Dermis blood vessel endothelial cell (primary cell): ENCODE measurements around the gene FAM72B. TPM values are rescaled to one million over a fixed set of nuclear protein-coding genes. Genes with fewer than 3 reads are reported as not detected.
"Not testable (repeated sequence)": the region's sequence is repeated elsewhere in the genome, so short reads cannot be mapped to it uniquely, and the experiment has no call there.

Experiments used
- DNase-seq: peaks from one replicate; pipeline ENCODE4 v3.0.0; 2010
- total RNA-seq: library from RNA; depleted of rRNA; stranded (reverse); fragments of >200 nt; gene quantifications from 2 replicates; pipeline ENCODE4 v1.2.3, GENCODE V29; 2014

Gene FAM72B
- total RNA-seq = 1.0 and 3.4 TPM in 2 replicates

DNA sequence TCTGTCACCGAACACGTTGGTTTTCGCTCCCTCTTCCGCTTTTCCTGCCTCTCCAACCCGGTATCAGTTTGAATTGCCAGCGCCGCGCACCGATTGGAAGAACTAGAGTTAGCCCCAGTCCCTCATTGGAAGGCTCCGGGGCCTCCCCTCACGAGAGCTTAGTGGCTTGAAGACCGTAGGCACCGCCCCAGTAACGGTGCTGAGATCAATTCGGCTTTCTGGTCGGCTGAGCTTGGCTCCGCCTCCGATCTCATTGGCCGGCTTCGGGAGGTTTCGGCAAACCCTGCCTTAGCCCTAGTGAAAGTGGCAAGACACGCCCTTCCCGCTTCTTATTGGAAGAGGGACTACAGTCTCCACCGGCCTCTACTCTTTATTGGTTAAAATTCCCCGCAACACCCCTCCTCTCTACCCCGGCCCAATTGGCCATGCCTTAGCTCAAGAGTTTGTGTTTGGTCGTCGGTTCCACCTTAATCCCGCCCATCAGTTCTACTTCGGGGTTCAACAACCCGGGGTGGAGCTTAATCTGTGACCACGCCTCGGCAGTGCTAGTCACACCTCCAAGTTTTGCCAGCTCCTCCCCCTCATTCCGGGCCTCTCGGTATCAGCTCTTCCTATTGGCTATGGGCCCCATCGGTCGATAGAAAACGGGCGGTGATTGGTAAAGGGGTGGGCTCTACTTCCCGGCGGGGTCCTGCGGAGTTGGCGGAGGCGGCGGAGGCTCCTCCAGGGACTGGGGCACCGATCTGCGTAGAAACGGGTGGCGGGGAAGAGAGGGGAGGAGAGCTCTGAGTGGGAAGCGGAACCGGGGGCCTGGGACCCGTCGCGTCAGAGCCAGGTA is at the start of gene FAM72B, which contains the start of gene SRGAP2C:
FAM72B (minus strand) TSS at position 51 of the 838 bp plus-strand sequence. CDS start 851 bp downstream, outside the sequence.
SRGAP2C (plus strand) TSS at position 686 of the 838 bp plus-strand sequence. CDS start 2,472 bp downstream, outside the sequence.
- peak; percentile 98 for DNase-seq

DNA sequence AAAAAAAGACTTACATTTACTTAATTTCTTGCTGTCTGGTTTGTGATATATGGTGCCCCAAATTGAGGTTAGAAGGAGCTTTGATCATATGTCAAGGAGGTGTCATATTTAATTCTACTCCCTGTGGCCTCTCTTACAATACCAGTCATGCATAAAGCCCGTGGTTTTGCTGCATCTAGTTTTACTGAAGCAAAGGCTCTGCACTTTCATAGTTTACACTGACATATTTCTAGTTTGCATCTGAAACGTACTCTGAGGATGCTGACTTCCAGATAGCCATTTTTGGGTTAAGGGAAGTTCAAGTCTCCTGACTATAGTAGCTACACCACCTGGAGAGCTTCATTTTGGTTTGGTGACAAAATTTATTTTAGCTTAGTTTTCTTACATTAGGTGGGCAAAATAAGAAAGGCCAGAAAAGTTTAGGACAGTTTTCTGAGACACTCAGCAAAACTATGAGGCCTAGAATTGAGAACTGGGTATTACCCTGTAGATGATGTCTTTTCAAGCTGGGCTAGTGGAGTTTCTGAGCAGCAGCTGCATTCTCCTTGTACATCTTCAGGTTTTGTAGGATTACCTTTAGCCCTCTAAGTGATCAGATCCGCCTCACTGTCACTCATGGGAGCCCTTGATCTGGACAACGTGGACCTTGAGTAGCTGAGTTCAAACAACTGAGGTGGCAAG is 48.4 kb upstream of the FAM72B start:
- not testable (repeated sequence) for DNase-seq

DNA sequence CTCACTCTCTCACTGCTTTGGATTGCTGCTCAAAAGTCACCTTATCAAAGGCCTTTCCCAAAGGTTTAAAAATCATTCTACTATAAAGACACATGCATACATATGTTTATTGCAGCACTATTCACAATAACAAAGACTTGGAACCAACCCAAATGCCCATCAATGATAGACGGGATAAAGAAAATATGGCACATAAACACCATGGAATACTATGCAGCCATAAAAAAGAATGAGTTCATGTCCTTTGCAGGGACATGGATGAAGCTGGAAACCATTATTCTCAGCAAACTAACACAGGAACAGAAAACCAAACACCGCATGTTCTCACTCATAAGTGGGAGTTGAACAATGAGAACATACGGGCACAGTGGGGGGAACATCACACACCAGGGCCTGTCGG is 46.5 kb upstream of the FAM72B start:
- not testable (repeated sequence) for DNase-seq

DNA sequence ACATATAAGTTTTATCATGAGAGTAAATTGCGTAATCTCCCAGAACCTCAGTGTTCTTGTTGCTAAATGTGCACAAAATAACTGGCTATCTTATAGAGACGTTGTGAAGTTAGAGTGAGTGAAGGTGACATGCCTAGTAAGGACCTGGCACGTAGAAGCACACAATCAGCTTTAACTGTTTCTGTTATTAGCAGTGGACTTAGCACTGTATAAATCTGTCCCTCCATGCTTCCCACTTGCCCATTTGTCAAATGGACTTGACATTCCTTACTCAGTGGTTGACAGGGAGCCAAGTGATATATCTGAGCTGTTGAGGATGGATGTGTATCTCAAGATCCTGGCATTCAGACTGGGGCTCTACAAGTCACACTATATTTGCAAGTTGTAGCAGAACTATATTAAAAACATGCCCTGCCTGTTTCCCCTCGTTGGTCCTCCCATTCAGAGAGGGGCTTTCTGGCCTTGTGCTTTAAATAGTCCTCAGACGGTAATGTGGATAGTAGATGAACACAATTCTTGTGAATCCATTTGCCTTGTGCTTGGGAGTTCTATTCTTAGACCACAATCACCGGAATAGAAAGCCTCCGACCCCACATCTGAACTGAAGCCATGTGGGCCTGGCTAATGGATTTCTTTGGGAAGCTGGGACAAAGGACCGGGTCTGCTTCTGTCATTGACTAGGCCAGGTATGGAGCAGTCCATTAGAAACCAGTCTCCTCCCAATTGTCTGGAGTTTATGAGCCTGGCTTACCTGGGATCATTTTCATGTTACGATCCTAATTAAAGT is 43.6 kb upstream of the FAM72B start:
- not testable (repeated sequence) for DNase-seq

DNA sequence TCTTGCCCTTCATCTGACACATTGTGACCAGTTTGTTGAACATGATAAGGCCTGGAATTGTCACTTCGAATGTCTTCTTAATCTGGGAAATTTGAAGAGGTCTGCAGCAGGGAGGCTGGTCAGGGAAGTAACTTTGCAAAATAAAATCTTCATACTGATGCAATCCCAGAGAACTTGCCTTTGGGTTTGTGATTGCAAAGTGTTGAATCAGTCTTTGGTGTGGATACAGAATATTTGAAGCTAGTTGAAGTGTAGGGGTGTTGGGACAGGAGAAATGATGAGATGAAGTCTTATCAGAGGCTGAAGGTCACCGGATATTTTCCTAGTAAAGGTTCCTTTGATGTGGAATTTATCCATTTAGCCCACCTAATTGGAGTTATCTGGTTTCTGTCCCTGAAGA is 42.8 kb upstream of the FAM72B start:
- DNase-seq = not testable (repeated sequence)

DNA sequence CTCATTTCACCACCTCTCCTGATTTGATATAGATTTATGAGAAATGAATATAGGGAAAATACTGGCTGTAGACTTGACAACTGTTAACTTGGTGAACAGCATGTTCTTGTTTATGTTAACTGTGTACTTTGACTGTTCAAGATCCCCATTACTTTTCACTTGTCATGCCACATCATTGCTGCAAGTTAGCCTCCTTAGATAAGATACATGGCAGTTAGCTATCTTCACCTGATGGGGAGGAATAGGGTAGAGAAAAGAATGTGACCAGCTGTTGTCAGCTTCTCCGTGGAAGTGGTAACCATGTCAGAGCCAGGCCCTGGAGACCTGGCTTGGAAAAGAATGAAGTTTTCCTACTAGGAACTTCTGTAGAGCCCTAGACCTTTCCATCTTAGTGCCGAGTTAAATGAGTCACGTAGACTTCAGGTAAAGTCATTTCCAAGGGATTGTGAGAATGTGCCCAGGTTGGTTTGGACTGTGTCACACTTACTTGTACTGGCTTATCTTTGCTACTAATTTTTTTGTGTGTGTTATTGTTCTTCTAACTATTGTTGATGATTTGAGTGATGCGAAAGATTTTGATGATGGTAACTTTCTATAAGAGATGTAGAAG is 42.3 kb upstream of the FAM72B start:
- not testable (repeated sequence) for DNase-seq

DNA sequence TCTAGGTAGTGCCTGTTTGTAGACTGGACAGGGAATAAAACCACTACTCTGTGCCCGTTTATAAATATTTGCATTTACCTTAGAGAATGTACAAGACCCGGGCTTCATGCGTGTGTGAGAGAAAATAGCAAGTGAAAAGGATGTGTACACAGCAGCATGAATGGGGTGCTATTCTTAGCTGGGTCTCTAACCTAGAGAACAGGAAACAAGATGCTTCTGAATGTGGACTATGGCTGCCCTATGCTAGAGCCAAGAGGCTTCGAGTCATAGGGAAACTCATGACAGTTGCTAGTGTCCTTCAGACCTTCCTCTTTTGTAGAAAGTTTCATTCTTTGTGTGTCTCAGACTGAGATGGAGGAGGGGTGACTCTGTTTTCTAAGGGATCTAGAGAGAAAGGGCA is 40.6 kb upstream of the FAM72B start:
- not testable (repeated sequence) for DNase-seq

DNA sequence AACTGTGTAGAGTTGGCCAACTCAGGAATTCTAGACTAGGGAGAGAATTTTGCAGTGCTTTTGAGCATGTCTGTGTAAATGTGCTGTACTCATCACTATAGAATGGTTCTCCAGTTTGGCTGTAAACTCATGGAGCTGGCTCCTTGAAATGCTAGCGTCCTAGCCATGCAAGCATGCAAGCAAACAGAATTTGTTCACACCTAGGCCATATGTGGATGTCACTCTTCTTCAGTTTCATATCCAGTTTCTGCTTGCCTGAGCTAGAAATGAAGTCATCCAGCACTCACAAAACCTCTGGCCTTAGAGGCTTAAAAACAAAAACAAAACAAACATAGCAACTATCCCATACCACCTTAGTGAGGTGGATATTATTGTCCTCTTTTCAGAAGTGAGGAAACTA is 37.6 kb upstream of the FAM72B start:
- DNase-seq = not testable (repeated sequence)

DNA sequence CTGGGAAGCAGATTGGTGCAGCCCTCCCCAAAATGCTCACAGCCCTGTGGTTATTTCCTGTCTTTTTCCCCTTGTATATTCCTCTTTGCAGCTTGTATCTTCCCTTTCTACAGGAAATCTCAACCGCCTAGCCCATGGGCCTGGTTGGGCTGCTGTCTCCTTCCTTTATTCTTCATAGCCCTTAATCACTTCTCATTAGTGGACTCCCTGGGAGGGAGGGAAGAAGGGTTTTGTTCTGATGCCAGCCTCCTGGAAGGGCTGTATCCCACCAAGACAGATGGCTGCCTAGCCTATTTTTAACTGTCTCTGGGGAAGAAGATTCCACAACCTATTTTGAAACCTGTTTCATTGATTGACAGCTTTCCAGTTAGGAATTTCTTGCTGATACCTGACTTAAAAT is 32.5 kb upstream of the FAM72B start:
- DNase-seq = not testable (repeated sequence)

DNA sequence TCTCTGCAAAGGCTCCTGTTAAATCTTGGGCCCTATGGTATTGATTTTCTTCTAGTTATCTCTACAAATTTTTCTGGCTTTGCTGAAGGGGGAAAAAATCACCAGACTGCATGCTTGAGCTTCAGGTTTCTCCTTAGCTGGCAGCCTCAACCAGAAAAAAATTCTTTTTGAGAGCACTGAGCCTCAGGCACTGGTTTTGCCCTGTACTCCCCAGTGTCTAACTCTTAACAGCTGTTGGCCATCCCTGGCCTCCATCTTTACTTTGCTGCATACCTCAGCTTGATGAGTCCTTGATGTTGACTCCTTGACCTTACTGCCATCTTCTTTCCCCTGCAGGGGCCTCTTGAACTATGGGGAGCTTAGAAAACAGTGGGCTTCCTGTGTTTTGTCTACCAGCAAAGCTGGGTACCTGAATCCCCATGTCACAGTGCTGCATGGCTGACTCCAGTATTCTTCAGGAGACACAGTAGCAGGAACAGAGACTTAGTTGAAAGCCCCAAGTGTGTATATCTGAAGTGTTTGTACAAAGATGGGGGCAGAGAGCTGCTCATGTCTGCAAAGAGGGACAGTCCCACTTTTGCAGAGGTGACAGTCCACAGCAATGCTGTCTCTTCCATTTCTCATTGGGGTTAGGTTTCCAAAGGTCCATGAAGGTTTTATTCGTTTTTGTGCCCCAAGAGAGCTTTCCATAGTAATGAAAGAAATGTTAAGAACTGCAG is 31.7 kb upstream of the FAM72B start:
- not testable (repeated sequence) for DNase-seq

DNA sequence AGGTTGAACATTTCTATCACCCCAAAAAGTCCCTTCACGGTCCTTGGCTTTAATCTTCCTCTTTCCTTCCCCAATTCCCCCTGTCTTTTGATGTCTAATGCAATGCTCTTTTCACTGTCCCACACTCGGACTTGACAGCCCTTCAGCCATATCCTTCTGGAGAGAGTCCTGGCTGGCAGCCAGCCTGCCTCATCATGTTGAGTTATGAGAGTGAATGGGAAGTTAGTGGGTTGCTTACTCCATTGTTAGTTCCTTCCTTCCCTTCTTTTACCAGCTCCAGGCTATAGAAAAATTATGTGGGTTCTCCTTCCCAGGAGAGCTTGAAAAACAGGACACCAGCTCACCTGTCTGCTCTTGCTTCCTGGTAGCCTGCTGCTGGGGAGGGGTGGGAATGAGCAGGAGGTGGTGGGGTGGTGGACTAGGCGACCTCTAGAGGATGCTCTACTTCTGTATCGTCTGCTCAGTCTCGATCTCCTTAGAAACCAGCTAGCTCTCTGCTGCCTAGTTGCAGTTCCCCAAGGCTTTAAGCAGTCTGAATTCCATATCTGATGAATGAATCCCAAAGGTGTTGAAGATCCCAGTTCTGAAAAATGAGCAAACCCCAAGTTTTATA is 30.5 kb upstream of the FAM72B start:
- DNase-seq = not testable (repeated sequence)

DNA sequence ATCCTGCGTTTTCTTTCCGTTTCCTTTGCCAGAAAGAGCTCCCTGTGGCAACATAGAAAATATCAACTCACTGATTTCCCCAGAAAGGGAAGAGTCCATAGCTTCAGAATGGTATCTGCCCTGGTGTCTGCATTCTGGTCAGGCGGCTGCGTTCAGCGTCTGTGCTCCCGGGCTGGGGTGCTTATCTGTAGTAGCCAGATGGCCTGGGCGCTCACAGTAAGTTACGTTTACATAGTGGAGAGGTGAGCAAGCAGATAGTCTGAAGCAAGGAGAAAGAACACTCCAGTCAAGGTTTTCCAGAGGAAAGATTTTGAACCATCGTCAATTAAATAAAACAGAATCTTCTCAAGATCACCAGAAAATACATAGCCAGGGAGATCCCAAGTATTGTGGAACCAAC is 29.4 kb upstream of the FAM72B start:
- DNase-seq = peak; percentile 46

DNA sequence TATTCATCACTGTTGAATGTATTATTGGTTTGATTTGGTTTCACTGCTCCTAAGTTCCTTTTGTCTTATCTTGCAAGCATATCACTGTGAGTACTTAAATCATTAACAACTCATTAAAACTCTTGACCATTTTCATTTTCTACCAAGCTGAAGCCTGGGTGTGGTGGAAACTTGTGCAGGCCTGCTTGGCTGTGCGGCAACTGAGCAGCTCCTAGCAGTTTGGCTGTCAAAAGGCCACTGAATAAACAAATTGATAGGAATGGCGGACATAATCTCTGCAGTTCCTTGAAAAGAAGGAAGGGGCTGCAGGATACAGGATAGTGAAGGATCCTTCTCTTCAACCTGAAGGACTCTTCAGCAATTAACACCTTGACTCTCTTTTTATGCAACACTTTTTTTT is 26.6 kb upstream of the FAM72B start:
- DNase-seq = not testable (repeated sequence)

DNA sequence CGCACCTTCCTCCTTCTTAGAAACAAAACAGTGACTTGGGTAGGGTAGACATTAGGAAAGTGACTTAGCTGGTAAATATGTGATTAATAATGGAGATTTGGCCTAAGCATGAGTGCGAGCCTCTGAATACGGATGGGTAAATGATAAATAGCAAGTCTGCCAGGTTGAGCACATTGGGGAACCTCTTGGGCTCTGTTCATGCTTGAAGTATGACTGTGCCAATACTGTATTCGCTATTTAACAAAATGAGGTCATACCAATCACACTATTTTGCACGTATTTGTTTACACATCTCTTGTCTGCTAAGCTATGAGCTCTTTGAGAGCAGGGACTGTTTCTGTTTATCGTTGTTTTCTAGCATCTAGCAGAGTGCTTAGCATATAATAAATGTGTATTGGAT is 24.2 kb upstream of the FAM72B start:
- DNase-seq = not testable (repeated sequence)

DNA sequence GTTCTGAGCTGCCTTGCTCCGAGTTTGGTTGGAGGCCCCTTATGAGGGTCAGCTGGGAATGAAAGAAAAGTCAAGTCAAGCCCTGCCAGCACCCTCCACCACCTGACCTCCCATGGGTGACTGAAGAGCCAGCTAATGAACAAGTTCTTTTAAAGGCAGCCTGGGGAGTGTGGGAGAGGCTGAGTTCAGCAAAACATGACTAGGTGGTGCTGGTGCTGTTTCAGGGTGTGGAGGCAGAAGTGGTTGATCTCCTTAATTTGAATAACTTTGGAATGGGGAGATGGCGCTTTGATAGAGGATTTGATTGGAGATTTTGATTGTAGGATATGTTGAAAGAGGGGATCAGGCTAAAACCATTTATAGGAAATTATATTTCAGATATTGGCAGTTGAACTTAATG is 23.2 kb upstream of the FAM72B start:
- DNase-seq = not testable (repeated sequence)

DNA sequence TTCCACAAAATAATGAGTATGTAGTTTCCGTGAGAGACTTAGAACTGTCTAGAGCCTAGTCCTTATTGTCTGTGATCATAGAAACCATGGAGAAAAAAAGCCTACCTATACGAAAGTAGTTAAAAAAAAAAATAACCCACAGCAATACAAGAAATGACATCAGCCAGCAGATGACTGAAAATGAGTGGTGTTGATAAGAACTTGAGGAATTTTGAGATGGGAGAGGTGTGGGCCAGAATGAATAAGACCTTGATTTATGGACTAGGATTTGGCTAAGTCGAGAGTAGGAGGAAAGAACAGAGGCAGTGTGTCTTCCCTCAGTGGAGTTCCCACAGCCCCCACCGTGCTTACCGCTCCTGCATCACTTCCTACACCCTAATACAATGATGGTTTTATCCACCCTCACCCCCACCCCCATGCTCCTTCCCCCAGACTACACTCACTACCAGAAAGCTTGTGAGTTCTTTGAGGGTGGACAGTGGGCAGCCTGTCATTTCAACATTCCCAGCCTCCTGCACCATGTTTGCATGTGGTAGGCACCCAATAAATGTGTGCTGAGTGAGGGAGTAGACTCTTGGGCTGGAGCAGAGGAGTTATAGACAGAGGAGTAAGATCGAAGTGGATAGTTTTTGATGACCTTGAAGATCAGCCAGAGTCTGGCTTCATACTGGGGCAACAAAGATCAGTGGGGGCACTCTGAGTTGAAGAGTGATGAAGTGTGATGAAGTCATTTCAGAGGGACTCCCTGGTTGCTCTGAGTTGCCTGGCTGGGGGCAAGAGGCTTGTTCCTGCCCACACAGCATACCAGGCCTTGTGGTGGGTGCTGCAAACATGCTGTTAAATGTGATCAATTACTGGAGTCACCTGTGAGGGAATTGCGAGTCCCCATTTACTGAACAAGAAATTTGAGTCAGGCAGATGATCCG is 21.9 kb upstream of the FAM72B start:
- not testable (repeated sequence) for DNase-seq

DNA sequence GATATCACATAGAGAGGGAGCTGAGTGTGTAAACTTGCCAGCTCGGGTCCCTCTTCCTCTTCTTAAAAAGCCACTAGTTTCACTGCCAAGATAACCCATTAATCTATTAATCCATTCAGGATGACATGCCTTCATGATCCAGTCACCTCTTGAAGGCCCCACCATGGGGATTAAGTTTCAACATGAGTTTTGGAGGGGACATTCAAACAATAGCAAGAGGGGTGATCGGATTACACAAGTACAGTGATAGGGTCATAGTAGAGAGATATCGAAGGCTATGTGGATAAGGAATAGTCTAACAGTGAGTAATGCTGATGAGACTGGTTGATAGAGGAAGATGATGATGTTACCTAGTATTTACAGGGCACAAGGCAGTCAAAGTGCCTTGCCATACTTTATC is 18.8 kb upstream of the FAM72B start:
- DNase-seq = not testable (repeated sequence)

DNA sequence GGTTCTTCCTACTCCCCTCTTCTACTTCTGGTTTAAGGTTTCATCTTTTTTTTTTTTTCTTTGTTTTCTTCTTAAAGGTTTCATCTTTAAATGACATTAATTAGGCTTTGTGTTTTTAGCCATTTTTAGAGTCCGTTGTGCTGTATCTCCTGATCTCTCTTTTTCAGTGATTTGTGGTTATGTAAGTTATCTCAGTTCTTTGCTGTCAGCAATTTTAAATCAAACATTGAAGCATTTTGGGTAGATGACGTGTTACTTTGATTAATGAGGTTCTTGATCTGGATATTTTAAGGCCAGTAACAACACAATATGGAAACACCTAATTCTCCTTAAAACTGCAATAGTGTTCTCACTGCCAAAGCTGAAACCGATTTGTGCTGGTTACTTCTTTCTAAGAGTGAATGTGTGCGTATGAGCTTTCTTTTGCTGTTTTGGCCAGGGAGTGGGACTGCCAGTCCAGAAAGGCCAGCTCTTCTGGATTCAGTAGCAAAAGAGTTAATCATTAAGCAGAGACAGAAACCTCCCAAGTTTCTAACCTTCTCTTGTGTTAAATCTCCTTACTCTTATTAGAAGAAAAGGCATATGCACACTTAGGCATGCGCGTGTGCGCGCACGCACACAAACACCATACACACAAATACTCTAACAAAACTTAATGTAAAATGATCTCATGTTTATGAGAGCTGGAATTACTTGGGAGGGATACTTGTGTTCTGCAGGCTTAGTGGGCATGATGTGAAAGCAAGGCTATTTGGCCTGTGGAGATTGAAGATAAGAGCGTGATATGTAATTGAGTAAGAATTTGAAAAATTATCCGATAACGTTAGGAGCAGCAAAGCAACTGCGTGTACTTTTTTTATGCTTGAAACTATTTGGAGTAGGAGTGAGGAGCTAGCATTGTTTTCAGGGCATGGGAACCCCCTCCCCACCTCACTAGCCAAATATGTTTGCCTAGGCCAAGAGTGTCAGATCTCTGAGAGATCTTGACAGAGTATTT is 17.1 kb upstream of the FAM72B start:
- DNase-seq = not testable (repeated sequence)

DNA sequence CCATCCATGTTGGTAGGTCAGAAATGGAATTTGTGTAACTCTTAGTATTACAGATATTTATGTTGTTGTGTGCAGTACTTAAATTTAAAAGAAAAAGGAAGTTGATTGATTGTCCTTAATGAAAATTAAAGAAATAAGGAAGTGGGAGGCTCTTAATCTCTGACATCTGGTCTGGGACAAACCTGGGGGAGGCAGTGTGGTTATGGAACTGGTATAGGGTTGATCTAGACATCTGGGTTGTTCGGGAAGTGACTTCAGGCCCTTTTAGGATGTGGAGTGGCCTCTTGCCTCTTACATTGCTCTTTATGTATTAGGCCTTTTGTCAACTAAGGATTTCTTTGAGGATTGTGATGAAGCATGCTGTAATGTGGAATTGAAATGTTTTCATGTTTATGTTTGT is 16.1 kb upstream of the FAM72B start:
- DNase-seq = not testable (repeated sequence)
